NCI-H1092 (cell line): Measurements from ENCODE around the gene KRTAP10-5.
A peak's percentile ranks its signal among the peaks of the same experiment; 100 is the strongest.
"Not testable (repeated sequence)": the region's sequence is repeated elsewhere in the genome, so short reads cannot be mapped to it uniquely, and the experiment has no call there.

Source experiments
- DNase-seq: peaks from one replicate; lab custom pipeline; 2025; lab: John Stamatoyannopoulos, UW

KRTAP10-5 gene, protein sequence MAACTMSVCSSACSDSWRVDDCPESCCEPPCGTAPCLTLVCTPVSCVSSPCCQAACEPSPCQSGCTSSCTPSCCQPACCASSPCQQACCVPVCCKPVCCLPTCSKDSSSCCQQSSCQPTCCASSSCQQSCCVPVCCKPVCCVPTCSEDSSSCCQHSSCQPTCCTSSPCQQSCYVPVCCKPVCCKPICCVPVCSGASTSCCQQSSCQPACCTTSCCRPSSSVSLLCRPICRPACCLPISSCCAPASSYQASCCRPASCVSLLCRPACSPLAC

DNA sequence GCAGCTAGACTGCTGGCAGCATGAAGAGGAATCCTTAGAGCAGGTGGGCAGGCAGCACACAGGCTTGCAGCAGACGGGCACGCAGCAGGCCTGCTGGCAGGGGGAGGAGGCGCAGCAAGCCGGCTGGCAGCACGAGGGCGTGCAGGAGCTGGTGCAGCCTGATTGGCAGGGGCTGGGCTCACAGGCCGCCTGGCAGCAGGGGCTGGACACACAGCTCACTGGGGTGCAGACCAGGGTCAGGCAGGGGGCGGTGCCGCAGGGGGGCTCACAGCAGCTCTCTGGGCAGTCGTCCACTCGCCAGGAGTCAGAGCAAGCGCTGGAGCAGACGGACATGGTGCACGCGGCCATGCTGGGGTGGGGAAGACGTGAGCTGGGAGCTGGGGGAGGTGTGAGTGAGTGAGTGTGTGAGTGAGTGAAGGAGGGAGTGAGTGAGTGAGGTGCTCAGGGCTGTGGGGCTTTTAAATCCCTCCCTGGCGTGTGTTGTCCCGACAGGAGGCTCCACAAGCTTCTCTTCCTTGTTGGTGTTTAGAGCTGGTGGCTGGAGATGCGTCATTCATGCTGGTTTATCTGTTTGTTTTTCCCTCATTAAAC lies at the start of gene KRTAP10-5:
TSS of gene KRTAP10-5 (minus strand) at position 374 of the 591 bp plus-strand sequence. CDS start at position 348, 26 bp downstream.
- not testable (repeated sequence) for DNase-seq

DNA sequence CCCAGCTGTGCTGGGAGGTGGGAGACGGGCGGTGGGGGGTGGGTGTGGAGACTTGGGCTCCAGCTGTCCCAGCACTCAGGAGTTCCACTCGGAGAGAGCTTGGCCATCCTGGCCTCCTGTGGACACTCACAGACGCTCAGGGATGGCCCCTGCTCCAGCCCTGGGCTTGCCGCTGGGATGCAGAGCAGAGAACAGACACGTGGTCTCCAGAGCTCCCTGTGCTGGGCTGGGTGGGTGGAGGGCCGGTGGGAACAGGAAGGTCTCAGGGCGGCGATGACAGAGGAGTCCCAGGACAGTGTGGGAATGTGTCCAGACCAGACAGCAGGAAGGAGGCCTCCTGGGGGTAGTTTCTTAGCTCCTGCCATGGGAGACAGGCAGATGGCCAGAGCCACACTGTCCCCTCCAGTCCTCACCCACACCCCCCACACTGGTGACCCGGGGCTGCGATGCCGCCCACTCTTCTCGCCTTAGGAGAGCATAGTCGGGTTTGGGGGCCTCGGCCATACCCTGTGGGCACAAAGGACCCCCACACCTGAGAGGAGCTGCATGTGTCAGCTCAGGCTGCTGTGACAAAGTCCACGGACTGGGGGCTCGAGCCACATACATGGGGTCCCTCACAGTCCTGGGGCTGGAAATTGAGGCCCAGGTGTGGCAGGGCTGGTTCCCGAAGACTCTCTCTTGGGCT lies 48.4 kb upstream of the KRTAP10-5 start:
- no peak for DNase-seq

DNA sequence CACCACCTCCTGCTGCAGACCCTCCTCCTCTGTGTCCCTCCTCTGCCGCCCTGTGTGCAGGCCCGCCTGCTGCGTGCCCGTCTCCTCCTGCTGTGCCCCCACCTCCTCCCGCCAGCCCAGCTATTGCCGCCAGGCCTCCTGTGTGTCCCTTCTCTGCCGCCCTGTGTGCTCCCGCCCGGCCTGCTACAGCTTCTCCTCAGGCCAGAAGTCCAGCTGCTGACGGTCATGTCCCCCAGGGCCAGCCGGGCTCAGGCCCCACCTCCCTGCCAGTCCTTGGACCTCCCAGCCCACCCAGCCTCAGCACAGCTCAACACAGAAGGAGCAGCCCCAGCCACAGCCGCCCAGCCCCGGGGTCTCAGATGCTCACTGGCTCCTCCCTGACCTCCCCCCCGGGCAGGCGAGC lies 47.4 kb upstream of the KRTAP10-5 start:
- not testable (repeated sequence) for DNase-seq

DNA sequence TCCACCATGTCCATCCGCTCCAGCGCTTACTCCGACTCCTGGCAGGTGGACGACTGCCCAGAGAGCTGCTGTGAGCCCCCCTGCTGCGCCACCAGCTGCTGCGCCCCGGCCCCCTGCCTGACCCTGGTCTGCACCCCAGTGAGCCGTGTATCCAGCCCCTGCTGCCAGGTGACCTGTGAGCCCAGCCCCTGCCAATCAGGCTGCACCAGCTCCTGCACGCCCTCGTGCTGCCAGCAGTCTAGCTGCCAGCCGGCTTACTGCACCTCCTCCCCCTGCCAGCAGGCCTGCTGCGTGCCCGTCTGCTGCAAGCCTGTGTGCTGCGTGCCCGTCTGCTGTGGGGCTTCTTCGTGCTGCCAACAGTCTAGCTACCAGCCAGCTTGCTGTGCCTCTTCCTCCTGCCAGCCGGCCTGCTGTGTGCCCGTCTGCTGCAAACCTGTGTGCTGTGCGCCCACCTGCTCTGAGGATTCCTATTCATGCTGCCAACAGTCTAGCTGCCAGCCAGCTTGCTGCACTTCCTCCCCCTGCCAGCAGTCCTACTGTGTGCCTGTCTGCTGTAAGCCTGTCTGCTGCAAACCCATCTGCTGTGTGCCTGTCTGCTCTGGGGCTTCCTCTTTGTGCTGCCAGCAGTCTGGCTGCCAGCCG lies 46.9 kb upstream of the KRTAP10-5 start:
- DNase-seq: not testable (repeated sequence)

DNA sequence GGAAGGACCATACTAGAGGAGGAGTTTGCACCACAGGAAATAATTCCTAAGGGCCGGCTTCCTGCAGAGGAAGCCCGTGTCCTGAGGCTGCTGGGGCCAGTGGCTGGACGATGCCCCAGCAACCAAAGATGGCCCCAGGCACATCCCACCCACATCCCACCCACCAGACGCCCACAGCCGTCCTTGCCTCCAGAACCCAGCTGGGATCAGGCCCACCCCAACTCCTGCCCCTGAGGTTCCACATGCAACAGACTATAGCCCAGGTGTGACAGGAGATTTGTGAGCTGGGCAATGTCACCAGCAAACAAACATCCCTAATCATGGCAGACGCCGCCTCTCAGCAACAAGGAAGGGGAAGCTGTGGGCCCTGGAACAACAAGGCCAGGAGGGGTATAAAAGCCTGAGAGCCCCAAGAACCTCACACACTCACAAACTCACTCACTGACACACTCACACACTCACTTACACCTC lies 46.3 kb upstream of the KRTAP10-5 start, which contains the start of gene KRTAP10-9:
TSS of gene KRTAP10-9 (plus strand) at position 421 of the 471 bp plus-strand sequence. CDS start 79 bp downstream, outside the sequence.
- no peak for DNase-seq

DNA sequence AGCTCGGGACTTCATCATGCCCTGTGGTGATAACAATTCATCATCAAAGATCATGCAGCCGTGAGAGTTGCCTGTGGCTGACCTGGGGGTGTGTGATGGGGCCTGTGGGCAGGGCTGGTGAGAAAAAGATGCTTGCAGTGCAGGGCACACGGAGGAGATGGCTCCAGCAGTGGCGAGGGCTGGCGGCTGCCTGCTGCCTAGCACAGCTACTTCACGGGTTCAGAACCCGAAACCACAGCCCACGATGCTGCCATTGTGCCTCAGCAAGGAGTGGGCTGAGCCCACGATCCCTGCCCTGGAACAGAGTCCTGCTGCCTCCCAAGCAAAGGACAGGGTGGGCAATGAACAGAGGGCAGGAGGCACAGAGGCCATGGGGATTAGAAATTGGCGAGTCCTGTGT lies 45.9 kb upstream of the KRTAP10-5 start:
- no peak for DNase-seq

DNA sequence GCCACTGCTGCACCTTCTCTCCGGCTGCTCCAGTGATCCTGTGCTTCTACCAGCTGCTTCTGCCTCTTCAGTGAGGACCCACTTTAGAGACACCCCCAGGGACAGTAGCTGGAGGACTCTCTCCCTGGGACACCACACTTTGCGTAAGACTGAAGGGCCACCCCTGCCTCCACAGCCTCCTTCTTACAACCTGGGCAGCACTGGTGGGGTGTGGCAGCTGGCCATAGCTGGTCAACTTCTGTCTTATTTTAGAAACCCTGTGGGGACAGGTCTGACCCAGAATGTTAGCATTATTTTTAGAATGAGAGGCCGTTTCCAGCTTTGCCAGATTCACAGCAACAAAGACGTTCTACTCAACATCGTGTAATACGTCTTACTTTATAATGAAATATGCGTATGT lies 45.4 kb upstream of the KRTAP10-5 start:
- DNase-seq: no peak

DNA sequence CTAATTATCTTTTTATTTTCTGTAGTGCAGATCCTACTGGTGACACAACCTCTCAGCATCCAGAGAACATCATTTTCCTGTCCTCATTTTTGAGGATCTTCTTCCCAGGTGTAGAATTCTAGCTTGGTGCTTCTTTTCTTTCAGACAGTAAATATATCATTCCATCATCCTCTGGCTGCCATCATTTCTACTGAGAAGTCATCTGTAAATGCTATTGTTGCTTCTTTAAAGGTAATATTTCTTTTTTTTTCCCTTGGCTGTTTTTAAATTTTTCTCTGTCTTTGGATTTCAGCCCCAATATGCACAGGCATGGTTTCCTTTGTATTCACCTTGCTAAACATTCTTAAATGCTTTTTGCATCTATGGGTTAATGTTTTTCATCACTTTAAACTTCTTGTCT lies 43.2 kb upstream of the KRTAP10-5 start:
- no peak for DNase-seq

DNA sequence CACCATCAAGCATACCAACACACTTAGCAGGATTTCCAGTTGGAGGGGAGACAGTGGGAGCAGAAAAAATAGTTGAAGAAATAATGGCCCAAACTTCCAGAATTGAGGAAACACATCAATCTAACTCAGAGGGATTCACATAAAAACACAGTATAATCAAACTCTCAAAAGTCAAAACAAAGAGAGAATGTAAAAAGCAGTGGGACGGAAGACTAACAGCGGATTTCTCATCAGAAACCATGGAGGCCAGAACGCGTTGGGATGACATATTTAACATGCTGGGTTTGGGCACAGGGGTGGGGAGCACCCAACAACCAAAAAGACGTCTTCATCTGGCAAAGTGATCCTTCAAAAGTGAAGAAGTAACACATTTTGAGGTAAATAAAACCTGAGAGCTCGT lies 39.5 kb upstream of the KRTAP10-5 start:
- no peak for DNase-seq

DNA sequence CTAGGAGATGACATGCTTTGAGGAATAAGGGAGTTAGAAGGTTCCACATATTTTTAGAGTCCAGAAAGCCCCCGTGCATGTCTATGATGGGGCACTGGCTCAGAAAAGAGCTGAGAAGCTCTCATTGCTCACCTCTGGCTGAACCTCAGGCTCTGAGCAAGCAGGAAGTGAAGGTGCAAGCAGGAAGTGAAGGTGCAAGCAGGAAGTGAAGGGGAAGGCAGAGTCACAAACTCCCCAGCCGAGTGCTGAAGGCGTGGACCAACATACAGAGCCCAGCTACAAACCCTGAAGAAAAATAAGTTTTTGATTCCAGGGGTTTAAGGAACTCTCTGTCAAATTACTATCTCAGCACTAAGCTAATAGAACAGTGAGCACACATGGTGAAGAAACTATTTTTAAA lies 38.5 kb upstream of the KRTAP10-5 start:
- no peak for DNase-seq

DNA sequence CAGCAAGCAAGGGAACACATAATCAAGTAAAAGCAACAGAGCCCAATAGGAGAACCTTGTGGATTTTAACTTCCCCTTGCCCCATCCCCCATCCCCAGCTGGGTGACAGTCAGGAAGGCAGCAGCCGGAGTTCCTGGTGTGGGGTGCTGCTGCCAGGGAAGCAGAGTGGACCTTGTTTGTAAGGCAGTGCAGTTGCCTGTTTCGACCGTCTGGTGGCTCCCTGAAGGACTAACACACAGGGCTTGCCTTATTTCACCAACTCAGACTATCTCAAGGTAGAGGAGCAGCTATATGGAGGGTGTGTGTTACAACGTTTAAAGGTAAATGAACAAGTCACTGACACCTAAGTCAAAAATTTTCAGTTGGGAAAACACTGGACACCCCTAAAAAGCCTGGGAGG lies 38.1 kb upstream of the KRTAP10-5 start:
- DNase-seq: no peak

DNA sequence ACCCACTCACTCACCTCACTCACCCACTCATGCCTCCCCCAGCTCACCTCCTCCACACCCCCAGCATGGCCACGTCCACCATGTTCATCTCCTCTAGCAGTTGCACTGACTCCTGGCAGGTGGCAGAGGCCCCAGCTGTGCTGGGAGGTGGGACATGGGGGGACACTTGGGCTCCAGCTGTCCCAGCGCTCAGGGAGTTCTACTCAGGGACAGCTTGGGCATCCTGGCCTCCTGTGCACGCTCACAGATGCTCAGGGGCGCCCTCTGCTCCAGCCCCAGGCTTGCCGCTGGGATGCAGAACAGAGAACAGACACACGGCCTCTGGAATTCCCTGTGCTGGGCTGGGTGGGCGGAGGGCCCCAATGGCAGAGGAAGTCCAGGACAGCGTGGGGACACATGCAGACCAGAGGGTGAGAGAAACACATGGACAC lies 36.7 kb upstream of the KRTAP10-5 start:
- DNase-seq: no peak

DNA sequence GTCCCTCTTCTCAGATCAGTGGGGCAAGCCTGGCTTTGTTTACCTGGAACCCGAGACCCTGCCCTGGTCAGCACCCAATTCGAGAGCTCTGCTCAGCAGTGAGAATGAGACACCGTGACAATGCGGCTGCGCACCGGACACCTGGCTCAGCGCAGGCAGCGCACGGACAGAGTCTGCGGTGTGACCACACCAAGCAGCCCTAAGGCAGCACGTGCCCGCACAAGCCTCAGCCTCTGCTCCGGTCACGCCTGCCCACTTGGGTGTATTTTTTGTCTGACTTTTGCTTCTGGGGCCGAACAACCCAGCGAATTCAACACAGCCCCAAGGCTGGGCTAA lies 36.2 kb upstream of the KRTAP10-5 start:
- DNase-seq: no peak

DNA sequence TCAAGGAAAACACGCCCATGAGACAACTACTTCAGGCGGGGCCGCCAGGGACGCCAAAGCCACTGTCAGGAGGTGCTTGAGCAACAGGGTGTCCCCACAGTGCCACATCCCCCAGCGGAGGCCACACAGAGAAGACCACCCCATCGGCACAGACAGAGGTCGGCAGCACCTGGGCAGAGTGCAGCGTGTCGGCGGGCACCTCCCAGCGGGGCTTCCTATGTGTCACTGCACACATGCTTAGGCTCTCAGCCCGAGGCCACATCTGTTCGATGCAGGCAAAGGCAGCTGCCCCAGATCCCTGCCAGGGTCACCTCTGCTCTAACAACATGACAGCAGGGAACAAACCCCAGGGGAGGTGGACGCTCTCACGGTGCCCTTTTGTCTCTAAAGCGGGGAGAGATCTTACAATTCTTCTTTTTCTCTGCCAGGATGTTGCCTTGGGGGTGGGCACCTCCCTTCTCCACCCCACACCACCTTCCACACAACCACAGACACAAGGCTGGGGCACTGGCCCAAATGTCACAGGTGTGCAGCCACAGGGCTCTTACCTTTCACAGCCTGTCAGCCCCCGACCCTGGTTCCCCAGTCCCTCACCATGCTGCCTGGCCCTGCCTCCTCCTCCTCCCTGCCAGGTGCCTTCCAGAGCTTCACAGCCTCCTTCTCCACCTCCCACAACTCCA lies 35.6 kb upstream of the KRTAP10-5 start:
- DNase-seq: peak; percentile 14

DNA sequence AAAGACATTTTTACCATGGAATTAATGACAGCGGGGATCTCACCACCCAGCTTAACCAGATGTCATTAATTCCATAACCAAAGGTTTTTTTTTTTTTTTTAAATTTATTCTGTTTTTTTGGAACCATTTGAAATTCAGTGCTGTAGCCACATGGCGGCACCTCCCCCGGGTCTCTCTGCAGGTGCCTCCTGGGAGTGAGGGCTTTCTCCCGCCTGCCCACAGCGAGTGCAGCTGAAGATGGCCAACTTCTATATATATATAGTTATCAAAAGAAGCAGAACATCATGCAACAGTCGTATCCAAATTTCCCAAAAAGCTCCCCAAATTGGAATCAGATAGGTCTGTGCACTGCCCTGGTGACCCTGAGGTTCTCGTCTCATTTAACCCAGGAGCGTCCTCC lies 35.1 kb upstream of the KRTAP10-5 start:
- DNase-seq: no peak

DNA sequence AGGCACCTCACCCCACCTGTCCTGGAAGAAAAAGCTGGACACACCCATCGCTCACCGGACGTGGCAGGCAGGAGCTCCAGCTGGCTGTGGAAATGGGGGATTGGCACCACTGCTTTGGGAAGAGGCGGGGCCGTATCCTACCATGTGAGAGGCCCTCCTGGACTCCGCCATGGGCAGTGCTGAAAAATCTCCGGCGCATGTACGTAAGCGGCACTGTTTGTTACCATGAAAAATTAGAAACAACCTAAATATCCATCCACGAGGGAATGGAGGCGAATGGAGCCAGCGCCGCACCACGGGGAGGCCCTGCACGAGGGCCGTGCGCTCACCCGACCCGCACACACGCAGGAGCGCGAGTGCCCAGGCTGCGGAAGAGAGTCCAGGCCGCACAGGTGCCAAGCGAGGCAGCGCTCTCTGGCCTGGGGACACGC lies 34.6 kb upstream of the KRTAP10-5 start:
- DNase-seq: no peak

DNA sequence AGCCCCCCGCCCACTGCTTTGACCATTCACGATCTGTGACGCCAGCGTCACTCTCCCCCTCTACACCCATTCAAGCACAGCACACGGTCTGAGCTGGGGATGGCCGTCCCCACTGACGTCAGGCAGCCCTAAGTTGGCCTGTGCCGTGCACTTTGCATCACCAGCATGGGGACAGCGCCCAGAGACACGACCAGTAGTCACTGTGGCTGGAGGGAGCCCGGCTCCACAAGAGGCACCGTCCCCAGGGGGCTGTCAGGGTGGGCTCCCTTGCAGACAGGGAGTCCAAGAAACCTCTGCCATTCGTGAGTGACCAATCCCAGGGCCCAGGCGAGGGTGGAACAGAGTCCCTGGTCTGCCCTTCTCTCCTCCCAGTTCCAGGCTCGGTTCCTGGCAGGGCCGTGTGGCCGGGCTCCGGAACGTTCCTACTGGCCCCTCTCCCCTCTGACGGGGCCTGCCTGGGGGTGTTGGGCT lies 33.8 kb upstream of the KRTAP10-5 start:
- DNase-seq: no peak

DNA sequence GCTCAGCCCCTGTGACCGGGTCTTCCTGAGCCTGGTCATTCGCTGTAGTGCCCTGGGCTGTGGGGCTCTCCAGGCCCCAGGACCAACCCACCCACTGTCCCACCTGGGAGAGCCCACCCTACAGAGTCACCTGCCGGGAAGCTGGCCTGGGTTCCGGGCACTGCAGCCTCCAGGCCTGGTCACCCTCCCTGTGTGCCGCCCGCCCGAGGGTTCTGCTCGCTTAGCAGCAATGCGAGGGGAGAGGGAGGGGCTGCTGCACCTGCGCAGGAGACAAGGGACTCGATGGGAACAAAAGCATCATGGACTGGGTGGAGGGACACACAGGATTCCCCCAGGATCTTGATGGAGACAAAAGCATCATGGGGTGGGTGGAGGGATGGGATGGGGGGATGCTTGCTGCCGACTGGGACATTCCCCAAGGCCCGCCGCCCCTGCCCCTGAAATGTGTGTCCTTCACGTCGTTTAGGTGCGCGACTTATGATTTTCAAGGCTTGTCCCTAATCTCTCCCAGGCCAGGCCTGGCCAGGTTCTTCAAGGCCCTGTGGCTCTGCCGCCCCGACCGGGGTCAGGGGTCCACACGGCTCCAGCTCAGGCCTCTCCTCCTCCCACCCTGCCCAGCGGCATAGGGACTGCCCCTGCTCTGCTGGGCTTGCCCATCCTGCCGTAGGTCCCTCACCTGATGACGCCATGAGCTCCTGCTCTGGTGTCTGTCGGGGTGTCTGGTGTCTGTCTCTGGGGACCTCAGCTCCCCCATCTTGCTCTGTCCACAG lies 33.2 kb upstream of the KRTAP10-5 start:
- DNase-seq: no peak

DNA sequence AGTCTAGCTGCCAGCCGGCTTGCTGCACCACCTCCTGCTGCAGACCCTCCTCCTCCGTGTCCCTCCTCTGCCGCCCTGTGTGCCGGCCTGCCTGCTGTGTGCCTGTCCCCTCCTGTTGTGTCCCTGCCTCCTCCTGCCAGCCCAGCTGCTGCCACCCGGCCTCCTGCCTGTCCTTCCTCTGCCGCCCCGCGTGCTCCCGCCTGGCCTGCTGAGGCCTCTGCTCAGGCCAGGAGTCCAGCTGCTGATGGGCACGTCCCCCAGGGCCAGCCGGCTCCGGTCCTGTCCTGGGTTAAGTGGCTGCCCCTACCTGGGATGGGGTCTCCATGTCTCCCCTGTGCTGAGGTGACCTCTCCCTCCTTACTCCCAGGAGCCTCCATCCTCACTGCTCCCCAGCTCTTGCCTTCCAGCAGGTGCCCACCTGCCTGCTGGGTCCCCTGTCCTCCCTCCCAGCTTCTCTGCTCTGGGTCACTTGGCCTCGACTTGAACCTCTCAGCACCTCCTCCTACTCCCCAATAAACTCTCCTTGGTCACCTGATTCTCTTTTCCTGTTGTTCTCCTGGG lies 32.3 kb upstream of the KRTAP10-5 start:
- DNase-seq: no peak

DNA sequence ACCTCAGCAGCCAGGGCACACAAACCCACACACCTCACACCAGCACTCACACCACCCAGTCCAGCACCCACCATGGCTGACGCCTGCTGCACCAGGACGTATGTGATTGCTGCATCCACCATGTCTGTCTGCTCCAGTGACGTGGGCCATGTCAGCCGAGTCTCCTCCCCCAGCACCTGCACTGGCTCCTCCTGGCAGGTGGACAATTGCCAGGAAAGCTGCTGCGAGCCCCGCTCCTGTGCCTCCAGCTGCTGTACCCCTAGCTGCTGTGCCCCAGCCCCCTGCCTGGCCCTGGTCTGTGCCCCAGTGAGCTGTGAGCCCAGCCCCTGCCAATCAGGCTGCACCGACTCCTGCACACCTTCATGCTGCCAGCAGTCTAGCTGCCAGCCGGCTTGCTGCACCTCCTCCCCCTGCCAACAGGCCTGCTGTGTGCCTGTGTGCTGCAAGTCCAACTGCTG lies 31.7 kb upstream of the KRTAP10-5 start, which contains the start of gene KRTAP10-8:
TSS of gene KRTAP10-8 (plus strand) at position 51 of the 458 bp plus-strand sequence. CDS start at position 73, 22 bp downstream.
- no peak for DNase-seq
